Measurements from ENCODE around the gene OGFOD3.

The OGFOD3 gene

DNA sequence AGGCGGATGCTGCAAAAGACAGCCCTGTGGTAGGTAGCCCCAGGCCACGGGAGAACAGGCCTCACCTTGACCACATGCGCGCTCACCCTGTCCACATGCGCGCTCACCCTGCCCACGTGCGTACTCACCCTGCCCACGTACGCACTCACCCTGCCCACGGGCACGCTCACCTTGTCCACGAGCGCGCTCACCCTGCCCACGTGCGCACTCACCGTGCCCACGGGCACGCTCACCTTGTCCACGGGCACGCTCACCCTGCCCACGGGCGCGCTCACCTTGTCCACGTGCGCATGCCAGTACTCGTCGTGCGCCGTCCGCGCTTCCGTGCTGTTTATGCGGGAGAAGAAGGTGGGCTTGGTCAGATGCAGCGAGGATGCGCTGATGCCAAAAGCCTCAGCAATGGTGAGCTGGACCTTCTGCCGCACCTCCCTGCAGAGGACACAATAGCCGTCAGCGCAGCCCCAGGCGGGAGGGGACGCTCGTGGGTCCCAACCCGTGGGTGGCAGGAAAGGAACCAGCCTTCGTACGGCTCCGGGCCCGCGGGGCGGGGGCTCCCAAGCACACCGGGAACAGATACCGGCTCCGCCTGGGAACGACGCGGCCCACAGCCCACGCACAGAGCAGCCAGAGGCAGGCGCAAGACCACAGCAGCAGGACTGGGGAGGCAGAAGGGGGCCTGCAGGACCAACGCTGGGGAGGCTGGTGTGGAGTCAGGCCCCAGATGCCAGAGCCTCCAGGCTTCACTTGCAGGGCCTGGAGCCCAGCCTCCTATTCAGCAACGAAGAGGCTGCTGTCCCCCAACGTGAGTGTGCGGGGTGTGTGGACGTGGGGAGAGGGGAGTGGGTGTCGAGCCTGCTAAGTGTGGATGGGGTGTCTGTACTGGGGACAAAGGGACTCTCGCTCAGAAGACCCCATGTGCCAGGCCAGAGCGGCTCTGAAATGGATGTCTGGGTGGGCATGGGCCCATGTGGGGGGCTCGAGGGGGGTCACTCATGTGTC is 14.4 kb downstream of the OGFOD3 start:
- DNase-seq, result no peak

DNA sequence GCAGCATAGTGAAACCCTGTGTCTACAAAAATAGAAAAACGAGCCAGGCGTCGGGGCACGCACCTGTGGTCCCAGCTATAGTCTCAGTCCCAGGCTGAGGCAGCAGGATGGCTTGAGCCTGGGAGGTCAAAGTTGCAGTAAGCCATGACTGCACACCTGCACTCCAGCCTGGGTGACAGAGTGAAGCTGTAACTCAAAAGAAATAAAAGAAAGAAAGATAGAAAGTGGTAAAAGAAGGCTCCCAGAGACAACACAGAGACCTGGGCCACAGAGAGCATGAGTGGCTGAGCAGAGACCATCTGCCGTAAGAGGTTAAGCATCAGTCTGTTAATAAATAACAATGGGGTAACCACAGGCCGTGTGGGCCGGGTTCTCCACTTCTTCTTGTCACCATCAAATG is 15.5 kb downstream of the OGFOD3 start:
- no peak for DNase-seq

DNA sequence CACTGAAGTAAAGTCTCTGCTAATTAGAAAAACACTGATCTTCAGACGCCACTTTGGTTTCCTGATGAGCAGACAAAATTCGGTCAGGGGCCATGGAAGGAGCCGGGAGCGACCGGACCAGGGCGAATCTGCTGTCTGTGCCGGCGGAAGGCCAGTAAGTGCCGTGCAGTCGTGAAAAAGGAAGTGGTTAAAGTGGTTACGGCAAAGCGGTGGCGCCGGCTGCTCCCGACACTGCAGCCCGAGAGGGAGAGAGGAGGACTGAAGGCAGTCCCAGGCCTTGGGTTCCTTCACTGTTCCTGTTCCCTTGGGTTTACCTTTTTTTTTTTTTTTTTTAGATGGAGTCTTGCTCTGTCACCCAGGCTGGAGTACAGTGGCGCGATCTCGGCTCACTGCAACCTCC is 17.6 kb downstream of the OGFOD3 start:
- DNase-seq, result no peak

DNA sequence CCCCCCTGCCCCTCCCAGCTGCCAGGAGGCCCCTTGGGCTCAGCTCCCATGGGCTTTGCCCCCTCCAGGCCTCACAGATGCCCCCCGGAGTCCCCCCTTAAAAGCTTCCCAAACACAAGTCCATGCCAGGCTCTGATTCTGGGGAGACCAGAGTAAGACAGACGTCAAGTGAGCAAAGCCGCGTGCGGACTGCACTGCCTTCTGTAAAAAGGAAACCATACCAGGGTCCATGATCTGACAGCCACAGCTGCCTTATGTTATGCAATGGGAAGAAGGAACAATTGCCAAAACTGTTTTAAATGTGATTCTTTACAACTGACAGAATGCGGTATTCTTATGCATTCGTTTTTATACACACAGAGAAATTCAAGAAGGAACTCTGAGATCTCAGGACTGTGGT is 18.2 kb downstream of the OGFOD3 start:
- DNase-seq, result no peak

DNA sequence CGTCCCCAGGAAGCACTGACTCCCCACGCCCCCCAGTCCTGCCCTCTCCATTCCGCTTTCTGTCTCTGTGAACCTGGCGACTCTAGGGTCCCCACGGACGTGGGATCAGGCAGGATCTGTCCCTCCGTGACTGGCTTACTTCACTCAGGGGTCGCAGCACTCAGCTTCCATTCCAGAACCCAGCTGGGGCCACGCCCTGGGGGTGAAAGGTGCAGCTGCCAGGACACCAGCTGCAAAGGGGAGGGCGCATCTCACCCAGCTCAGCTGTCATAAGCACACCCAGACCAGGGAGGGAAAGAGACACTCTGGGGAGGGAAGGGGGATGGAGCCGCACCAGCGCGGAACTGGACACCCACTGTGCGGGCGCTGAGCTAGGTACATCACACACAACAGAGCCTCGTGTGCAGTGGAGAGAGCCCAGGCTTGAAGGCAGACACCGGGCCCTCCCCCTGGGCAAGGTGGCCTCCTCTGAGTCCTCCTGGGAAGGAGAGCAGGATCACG is 18.7 kb downstream of the OGFOD3 start:
- DNase-seq, result no peak

DNA sequence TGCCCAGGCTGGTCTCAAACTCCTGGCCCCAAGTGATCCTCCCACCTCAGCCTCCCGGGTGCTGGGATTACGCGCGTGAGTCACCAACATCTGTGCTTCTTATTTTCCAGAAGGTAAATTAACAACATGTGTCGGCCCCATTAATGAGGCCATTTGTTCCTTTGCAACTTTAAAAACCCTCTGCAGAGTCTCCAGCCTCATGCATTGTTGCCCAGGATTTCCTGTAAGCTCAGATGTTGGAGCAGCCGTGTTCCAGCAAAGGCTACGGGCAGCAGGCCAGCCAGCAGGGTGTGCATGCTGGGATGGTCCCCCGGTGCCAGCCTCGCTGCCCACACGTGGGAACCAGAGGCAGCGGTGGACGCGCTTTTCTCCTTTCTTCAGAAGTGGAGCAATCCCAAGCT is 19.3 kb downstream of the OGFOD3 start:
- DNase-seq, result no peak

DNA sequence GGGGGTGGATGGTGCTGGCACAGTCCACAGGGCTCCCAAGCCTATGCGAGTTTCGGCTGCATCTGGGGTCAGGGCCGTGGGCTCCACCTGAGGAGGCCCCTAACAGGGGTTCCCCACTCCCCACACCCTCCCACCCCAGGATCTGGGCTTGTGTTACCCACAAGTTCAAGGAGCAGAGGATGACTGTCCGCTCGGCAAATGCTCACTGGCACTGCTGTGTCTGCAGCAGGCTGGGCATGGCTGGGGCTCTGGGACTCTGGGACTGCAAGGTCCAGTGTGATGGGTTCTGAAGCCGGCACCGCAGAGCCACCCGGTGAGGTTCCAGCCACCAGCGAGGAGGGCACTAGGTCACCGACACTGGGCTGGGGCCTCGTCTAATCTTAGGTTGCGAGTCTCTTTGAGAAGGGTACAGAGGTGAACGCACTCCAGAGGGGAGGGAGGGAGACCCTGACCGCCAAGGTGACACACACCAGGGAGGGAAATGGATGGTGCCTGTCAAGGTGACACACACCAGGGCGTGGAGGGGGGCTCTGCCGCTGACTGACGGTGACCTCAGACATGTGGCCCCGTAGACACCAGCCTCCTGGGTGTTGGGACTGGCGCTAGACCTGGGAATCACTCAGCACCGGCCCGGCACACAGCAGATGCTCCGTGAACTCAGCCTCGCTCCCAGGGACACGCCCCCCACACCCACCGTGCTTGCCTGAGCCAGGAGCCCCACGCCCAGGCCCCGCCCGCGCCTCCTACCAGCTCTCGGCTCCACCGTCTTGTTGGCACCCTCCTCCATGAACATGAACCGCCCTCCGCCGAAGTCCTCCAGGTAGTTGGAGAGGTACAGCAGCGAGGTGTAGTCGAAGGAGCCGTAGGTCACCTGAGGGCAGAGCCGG is 20.7 kb downstream of the OGFOD3 start:
- DNase-seq, result no peak

DNA sequence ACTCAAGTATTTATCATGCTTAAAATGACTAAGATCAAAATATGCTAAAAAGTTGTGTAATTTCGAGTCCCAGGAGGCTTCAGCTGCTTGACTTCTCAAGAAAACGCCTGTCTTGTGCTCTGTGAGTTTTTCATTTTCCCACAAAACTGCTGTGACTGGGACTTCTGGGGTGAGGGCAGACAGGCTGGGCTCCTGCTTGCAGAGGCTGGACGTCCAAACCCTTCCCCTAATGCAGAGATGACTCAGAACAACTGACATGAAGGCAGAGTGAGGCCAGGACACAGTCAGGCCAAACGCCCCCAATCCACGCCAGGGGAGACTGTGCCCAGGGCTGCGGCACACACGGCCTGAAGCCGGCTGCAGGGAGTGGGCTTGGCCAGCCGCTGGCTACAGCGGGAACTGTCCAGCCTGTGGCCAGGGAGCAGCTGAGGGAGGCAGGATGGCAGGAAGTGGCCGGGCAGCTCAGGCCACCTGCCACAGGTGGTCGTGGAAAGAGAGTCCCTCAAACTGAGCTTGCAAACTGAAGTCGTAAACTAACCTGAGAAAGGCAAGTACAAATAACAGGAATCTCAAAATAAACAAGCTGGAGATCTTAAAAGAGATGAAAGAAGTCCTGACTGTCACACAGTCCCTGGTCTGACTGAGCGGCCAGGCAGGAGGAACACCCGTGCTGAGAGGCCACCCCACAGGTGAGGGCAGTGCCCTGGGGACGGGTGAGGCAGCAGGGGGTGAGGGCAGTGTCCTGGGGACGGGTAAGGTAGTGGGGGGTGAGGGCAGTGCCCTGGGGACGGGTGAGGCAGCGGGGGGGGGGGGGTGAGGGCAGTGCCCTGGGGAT is 21.6 kb downstream of the OGFOD3 start:
- no peak for DNase-seq

DNA sequence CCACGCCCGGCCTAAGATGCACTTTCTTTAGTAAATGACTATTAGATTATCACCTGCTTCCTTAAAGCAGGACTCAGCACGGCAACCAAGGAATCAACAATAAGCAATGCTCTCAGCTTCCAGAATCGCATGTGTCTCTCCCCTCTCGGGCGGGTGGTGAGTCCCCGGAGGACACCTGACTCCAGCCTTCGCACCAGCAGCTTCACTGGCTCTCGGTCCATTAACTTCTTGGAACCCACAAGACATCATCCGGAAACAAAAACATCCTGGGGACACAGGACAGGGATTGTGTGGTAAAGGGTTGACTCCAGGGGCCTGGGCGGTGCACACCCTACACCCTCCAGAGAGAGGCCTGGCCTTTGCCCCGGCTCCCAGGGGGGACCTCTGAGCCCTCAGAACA is 24.1 kb downstream of the OGFOD3 start:
- no peak for DNase-seq

DNA sequence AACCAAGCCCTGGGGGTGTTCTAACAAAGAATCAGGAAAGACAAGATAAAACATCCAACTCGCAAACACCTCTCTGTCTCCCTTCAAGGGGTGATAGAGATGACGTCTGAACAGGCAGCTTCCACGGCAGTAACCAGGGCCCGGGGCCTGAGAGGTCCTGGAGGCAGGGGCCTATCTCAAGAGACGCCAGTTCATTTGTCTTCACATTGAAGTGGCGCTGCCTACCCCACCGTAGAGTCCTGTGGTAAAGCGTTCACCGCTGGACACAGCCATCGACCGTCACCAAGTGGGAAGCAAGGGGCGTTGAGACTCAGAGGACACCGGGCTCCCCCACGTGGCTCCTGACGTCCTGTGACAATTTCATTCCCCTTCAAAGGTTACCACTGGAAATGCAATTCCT is 25.4 kb downstream of the OGFOD3 start:
- no peak for DNase-seq

DNA sequence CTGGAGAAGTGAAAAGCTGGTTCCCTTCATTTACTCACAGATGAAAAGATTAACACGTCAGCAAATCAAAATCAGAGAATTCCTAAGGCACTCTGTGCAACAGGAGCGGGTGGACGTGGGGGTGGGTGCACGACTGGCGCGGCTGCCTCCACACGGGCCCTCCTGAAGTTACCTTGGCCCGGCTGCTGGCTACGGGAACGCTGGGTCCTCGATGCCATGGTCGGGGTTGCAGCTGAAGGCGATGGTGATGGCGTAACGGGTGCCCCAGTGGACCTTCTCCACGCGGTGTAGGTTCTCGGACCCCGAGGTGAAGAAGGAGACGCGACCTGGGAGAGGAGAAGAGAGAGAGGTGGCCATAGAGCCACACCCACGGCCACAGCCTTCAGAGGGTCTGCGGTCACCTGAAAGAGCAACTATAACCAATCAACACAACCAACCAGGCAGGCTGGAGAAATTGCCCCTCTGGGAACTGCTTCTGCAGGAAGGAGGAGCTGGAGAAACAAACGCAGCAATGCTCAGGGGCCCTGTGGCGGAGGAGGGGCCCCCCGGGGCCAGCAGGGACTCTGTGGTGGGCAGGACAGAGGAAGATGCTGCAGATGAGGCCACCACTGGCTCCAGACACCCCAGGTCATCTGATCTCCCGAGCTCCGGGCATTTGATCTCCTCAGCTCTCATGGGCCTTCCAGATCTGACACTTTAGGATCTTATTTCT is 26.0 kb downstream of the OGFOD3 start:
- no peak for DNase-seq

DNA sequence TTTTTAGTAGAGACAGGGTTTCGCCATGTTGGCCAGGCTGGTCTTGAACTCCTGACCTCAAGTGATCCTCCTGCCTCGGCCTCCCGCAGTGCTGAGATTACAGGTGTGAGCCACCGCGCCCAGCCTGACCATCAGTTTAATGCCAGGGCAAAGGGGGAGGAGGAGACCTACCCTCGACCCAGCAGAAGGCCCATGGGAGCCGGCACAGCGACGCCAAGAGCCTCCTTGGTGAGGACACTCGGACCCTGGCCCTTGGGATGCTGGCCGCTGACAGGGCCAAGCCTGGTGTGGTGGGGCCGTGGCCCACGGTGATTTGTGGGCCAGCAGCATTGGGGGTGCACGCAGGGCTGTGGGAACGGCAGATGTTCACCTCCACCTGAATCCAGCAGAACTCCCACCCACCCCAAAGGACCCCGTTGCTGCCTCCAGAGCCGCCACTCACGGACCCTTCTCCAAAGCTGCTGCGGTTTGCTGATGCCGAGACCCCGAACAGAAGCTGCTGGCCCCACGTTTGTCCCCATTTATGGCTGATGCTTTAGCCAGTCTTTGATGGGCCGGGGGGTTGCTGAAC is 26.8 kb downstream of the OGFOD3 start:
- DNase-seq, result no peak

DNA sequence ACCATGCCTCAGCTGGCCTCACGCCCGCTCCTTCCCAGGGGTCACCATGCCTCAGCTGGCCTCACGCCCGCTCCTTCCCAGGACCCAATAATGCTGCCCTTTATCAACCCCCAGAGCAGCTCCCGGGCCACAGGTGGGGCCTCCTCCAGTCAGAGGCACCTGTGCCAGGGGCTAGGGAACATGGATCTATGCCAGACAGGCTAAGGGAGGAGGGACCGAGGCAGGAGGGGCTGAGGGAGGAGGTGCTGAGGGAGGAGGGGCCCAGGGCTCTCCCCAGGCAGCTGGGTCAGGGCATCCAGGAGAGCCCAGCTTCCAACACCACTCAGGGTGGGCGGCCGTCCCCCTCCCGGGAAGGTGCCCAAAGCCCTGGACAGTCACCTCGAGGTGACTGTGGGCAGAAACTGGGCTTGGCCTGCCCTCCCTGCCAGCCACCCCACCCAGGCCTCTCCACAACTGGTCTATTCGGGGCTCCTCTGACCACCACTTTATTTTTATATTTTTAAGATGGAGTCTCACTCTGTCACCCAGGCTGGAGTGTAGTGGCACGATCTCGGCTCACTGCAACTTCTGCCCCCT is 27.4 kb downstream of the OGFOD3 start:
- no peak for DNase-seq

DNA sequence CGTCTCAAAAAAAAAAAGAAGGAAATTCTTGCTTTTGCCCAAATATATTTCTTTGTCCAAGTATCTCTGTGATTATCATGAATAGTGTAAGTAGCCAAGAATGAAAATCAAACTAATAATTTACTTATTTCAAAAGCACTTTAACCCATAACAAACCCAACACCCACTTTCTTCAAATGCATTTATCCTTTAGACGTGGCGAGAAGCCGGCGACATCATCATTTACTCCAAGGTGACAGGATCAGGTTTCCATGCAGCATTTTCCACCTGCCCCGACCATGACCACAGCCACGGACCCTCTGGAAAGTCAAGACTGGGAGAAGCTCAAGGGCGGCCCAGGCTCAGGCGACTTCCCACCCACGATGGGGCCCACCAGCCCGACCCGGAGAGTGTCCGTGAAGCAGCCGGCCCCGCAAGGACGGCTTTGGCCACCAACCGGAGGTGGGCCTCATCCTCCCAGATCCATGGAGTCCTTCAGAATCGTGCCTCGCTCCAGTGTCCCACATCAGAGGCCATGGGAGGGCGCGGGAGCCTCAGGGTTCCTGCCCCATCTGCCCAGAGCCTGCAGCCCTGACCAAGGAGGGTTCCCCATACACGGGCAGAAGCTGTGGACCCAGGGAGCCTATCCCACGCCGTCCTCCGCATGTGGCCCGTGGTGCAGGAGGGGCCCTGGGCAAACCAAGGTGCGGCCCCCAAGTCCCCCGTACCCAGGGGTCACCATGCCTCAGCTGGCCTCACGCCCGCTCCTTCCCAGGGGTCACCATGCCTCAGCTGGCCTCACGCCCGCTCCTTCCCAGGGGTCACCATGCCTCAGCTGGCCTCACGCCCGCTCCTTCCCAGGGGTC is 28.1 kb downstream of the OGFOD3 start:
- no peak for DNase-seq

DNA sequence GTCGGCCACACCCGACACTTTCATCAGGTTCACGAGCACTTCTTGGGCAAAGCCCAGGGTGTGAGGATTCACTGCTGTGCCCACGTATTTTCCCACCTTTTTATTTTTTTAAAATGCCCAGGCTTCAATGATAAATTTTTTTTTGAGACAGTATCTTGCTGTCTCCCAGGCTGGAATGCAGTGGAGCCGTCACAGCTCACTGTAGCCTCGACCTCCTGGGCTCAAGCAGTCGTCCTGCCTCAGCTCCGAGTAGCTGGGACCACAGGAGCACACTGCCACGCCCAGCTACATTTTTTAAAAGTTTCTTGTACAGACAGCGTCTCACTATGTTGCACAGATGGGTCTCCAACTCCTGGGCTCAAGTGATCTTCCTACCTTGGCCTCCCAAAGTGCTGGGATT is 29.0 kb downstream of the OGFOD3 start:
- DNase-seq, result no peak

DNA sequence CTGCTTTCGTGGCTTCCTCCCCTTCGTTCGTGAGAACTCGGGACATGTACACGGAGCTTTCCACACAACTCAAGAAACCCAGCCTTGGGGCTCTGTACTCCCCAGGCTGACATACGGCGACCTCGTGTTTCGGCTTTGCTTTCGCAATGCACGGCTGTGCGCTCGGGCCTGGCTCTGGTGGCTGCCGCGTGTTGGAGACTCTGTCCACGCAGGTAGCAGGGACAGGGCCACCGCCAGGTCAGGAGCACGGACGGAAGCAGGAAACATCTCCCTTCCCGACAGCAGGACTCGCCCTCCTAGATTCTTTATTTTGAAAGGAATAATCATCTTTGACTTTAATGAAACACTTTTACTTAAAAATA is 29.5 kb downstream of the OGFOD3 start:
- DNase-seq, result no peak

DNA sequence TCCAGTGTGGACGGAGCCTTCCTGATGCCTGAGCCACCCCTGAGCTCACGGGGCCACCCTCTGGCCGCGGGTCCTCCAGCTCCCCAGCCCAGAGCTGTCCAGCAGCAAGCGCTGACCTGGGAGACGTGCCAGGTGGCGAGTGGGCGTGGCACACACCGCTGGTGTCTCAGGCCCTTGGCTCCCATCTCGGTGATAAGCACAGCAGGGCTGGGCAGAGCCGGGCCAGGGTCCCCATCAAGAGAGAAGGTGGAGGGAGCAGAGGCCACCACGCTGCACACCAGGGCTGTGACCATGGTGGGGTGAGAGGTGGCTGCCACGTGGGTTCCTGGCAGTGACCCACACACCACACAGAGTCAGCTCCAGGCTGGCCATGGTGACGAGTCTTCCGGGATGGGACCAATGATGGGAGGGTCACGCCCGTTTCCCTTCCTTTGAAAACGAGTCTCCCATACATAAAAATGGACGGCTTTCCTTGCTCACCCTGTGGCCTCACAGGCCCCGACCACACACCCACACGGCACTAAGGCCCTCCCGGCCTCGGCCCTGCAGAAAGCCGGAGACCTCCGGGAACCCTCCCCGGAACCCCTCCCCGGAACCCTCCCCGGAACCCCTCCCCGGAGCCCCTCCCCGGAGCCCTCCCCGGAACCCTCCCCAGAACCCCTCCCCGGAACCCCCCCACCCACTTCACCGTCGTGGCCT is 30.0 kb downstream of the OGFOD3 start:
- DNase-seq, result no peak

DNA sequence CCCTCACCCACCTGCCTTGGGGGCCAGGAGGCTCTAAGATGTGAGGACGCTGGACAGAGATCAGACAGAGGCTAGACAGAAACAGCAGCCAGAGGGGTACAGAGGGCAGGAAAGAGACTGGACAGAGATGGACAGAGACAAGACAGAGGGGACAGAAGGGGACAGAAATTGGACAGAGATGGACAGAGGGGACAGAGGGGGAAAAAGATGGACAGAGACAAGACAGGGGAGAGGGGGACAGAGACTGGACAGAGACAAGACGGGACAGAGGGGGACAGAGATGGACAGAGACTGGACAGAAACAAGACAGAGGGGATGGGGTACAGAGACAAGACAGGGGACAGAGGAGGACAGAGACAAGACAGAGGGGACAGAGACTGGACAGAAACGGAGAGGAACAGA is 30.7 kb downstream of the OGFOD3 start:
- no peak for DNase-seq

DNA sequence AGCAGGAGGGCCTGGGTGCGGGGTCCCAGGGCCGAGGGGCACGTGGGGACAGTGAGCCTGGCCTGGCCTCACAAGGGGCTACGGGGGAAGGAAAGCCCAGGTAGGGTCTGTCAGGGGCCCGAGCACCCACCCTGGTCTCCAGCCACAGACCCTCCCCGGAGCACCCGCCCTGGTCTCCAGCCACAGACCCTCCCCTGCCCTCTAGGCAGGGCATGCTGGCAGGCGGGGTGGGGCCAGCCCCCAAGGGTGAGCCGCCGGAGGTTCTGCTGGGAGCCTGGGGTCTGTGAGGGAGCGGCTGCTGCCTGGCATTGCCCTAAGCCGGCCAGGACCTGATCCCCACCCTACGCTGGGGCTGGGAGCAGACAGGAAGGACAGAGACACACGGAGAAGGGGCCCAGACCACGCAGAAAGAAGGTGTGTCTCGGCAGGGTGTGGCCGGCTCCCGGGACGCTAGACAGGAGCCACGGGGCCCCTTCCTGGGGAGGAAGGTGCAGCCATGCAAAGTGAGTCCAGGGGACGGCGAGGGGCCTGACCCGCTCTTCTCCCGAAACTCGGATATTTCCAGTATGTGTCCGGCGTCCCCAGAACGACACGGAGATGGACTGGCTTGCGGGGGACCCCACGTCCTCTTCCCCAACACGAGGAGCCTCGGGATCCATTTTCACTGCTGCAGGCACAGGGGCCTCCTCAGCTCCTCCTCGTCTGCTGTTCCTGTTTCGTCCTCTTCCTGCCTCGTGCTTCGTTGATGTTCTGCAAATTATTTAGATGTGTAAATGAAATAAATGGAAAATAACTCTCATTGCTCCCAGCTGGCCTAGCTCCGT is 31.3 kb downstream of the OGFOD3 start:
- no peak for DNase-seq

Measured in NCI-H2081 treated with DMSO at 0.1 percent for 48 hours (cell line).